Neural progenitor cell (in vitro differentiated cells): ENCODE results near the gene KISS1R.

Source experiments
- CTCF ChIP-seq: fragments of 200-600 bp; sonication (generic); IDR thresholded peaks from 2 replicates; pipeline ENCODE4 v1.5.1; 2017; ENCODE audit warnings: antibody characterized with exemption, mild to moderate bottlenecking
- EZH2 ChIP-seq: fragments of 200-600 bp; sonication (generic); IDR thresholded peaks from 2 replicates; pipeline ENCODE4 v1.6.1; 2017; ENCODE audit warnings: antibody characterized with exemption, mild to moderate bottlenecking, moderate library complexity

- no peak for TF ChIP-seq CTCF
- TF ChIP-seq EZH2, result no peak
Measured at GRCh38 chr19:916645-917322, 349 bp upstream of the KISS1R start.
